Upper lobe of left lung (tissue), 6 donors: ENCODE results near the gene PRKN. TPM values are rescaled to one million over a fixed set of nuclear protein-coding genes. Genes with fewer than 3 reads are reported as not detected.

Experiments
- ATAC-seq, 2 donors: fragments of 200-7000 bp; cut with Tn5 transposase; one replicate each; pipeline ENCODE4 v1.9.1; 2022; ENCODE audit warnings: mild to moderate bottlenecking in 2 of 2, moderate library complexity in 2 of 2; ENCODE audit not compliant: low FRiP score in 2 of 2
- DNase-seq, 2 donors: peaks; one replicate each; pipeline ENCODE4 v3.0.0-alpha.2; 2019 to 2020
- H3K27ac ChIP-seq, 4 donors: fragments of 200-600 bp; sonication (generic); one replicate each; pipeline ENCODE4 v1.5.1; 2016 to 2019
- H3K27me3 ChIP-seq, 4 donors: fragments of 200-600 bp; sonication (generic); one replicate each; pipeline ENCODE4 v1.5.1; 2017 to 2019
- H3K36me3 ChIP-seq, 4 donors: fragments of 200-600 bp; sonication (generic); one replicate each; pipeline ENCODE4 v1.5.1; 2016 to 2019
- H3K4me1 ChIP-seq, 4 donors: fragments of 200-600 bp; sonication (generic); one replicate each; pipeline ENCODE4 v1.5.1; 2018 to 2019
- H3K4me3 ChIP-seq, 4 donors: fragments of 200-600 bp; sonication (generic); one replicate each; pipeline ENCODE4 v1.5.1; 2017 to 2019; ENCODE audit warnings: mild to moderate bottlenecking in 2 of 4, moderate library complexity in 1 of 4
- H3K9me3 ChIP-seq, 4 donors: fragments of 200-600 bp; sonication (generic); one replicate each; pipeline ENCODE4 v1.5.1; 2018 to 2019
- EP300 ChIP-seq, 4 donors: sonication (generic); formaldehyde crosslinking; IDR thresholded peaks; one replicate each; pipeline ENCODE4 v1.5.1; 2017; ENCODE audit warnings: antibody characterized with exemption in 4 of 4, control low read depth in 2 of 4
- POLR2A ChIP-seq, 4 donors: fragments of 450-650 bp; IDR thresholded peaks; one replicate each; pipeline ENCODE4 v1.5.1; 2016 to 2017; ENCODE audit warnings: antibody characterized with exemption in 4 of 4, mild to moderate bottlenecking in 2 of 4
- POLR2AphosphoS5 ChIP-seq, 2 donors: sonication (generic); formaldehyde crosslinking; IDR thresholded peaks; one replicate each; pipeline ENCODE4 v1.5.1; 2017; ENCODE audit warnings: antibody characterized with exemption in 2 of 2
- WGBS, 2 donors: methylation state at CpG; one replicate each; pipeline ENCODE4 v1.1.5; 2017 to 2018; 5-methylcytosine and 5-hydroxymethylcytosine counted together
- total RNA-seq, 6 donors: library from RNA; depleted of rRNA in 4 of 6; stranded (reverse); fragments of >200 nt in 4 of 6; gene quantifications; one replicate each; pipeline versions ENCODE4 v1.1.0 to v1.2.1, GENCODE V29; 2016 to 2021
- TF ChIP-seq, protein P1 (sequence below), 6 experiments: fragments of 450-650 bp in 4 of 6; fragments of 200-600 bp in 2 of 6; sonication (generic) in 2 of 6; IDR thresholded peaks; one replicate each; pipeline ENCODE4 v1.5.1; 2016 to 2019; ENCODE audit warnings: antibody characterized with exemption in 6 of 6
- donor health status: DM: no; HTN: no; CAD: no; lungs with moderate emphysema.
- donor health status: DM: no; HTN: yes; CAD: no; lungs with severe emphysema.

PRKN gene
- total RNA-seq, 6 donors from 2014 or later = 2.7 to 29.3 (median 5.5) TPM

DNA sequence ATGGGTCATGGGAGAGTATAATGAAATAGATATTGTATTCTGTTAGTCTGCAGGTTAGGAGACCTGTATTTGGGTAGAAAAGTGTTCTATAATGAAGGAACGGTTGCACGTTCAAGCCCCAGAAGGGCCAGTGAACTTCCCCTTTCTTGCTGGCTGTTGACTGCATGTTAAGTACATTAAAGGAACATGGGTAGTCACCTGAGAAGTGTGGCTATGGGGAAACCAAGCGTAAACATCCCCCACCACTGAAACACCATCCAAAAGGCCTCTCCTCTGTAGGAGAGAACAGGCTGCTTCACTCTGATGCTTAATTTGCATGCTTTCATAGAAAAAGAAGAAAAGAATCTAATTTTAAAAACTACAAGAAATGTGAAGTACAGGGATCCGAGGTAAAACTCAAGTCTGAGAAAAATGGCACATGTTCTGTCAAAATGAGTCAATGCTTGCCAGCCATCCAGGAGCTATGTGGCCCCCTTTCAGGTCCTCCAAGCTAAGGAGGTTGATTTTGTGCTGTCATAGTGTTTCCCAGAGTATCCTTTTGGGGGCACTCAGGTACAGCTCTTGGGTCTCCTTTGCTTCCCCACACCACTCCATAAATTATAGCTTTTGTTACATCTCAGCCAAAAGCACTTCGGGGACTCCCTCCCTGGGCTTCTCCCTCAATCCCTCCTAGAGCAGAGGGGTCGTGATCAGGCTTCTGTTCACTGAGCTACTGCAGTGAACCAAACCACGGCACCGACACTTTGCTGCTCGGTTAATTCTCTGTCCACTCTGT, 1170.0 kb downstream of the PRKN start:
- TF ChIP-seq POLR2A (IDR thresholded peaks at IDR 0.05) (no peak), EP300 (IDR thresholded peaks at IDR 0.05) (no peak), POLR2AphosphoS5 (IDR thresholded peaks at IDR 0.05) (no peak)
- TF ChIP-seq, protein P1, sequence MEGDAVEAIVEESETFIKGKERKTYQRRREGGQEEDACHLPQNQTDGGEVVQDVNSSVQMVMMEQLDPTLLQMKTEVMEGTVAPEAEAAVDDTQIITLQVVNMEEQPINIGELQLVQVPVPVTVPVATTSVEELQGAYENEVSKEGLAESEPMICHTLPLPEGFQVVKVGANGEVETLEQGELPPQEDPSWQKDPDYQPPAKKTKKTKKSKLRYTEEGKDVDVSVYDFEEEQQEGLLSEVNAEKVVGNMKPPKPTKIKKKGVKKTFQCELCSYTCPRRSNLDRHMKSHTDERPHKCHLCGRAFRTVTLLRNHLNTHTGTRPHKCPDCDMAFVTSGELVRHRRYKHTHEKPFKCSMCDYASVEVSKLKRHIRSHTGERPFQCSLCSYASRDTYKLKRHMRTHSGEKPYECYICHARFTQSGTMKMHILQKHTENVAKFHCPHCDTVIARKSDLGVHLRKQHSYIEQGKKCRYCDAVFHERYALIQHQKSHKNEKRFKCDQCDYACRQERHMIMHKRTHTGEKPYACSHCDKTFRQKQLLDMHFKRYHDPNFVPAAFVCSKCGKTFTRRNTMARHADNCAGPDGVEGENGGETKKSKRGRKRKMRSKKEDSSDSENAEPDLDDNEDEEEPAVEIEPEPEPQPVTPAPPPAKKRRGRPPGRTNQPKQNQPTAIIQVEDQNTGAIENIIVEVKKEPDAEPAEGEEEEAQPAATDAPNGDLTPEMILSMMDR (IDR thresholded peaks at IDR 0.05) = no peak
- Histone ChIP-seq H3K4me3 (no peak overlapping the region), H3K27me3 (no peaks in the 10 kb centered on the region), H3K27ac (no peak overlapping the region), H3K36me3 (no peaks in the 10 kb centered on the region), H3K4me1 (no peaks in the 10 kb centered on the region), H3K9me3 (peaks cover 0 to 13% (median 5%) of the 10 kb centered on the region in 4 donors)
- 67 to 79% methylated on average over 9 of the region's 9 CpGs for WGBS, 2 donors
- ATAC-seq (no peak), DNase-seq (no peak)

DNA sequence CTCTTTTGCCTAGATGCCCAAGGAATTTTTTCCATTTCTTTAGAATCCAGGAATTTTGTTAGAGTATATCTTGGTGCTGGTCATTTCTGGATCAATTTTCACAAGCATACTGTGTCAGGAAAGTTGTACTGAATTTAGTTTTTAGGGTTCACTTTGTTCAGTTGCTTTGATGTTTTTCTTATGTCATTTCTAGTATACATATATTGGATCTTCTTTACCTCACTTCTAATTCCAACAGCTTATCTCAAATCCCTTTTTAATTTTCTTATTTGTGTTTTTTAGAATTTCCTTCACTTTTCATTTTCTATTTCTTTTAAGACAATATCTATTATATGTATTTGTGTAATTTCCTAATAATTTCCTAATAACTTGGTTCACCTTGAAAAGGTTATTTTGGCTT, 1172.7 kb downstream of the PRKN start:
- DNase-seq (no peak), ATAC-seq (no peak)
- H3K9me3 ChIP-seq = peaks cover 0 to 13% (median 5%) of the 10 kb centered on the region in 4 donors
- H3K4me1 ChIP-seq = no peaks in the 10 kb centered on the region
- no peak overlapping the region for H3K27ac ChIP-seq
- TF ChIP-seq POLR2A (IDR thresholded peaks at IDR 0.05) = no peak
- no peak for TF ChIP-seq POLR2AphosphoS5 (IDR thresholded peaks at IDR 0.05)
- no peak for TF ChIP-seq EP300 (IDR thresholded peaks at IDR 0.05)
- TF ChIP-seq, protein P1 (IDR thresholded peaks at IDR 0.05) = no peak
- H3K36me3 ChIP-seq = no peaks in the 10 kb centered on the region
- no peaks in the 10 kb centered on the region for H3K27me3 ChIP-seq
- no peak overlapping the region for H3K4me3 ChIP-seq

DNA sequence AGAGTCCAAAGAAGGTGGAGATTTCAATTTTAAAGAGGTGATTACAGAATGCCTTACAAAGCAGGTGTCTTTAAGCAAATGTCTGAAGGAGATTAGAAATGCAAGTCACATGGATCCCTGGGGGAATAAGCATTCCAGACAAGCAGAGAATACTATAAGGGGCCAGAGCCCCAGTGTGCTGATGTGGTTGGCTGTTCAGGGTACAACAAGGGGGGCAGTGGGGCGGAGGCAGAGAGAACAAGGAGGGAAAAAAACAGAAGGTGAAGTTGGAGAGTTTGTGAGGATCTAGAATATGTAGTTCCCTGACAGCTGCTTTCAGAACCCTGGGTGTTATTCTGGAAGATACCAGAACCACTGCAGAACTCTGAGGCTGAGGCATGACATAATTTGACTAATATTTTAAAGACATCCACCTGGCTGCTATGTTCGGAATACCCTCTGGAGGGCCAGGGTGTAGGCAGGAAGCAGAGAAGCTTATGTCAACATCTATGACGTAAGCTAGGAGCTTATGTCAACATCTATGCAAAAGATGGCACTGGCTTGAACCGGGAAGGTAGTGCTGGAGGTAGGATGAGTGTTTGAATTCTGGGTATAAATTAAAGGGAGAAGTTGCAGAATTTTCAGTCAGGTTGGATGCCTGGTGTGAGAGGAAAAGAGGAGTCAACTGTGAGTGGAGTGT, 1177.5 kb downstream of the PRKN start:
- peaks cover 0 to 6% (median under 1%) of the 10 kb centered on the region in 4 donors for H3K9me3 ChIP-seq
- WGBS, 2 donors = 52 to 60% methylated on average over 4 of the region's 4 CpGs
- H3K27ac ChIP-seq = no peak overlapping the region
- H3K4me1 ChIP-seq = no peaks in the 10 kb centered on the region
- TF ChIP-seq, protein P1 (IDR thresholded peaks at IDR 0.05) = no peak
- TF ChIP-seq POLR2A (IDR thresholded peaks at IDR 0.05) = no peak
- no peak for TF ChIP-seq POLR2AphosphoS5 (IDR thresholded peaks at IDR 0.05)
- TF ChIP-seq EP300 (IDR thresholded peaks at IDR 0.05) = no peak
- no peak for ATAC-seq
- no peaks in the 10 kb centered on the region for H3K27me3 ChIP-seq
- H3K36me3 ChIP-seq = no peaks in the 10 kb centered on the region
- DNase-seq = no peak
- H3K4me3 ChIP-seq = no peak overlapping the region

DNA sequence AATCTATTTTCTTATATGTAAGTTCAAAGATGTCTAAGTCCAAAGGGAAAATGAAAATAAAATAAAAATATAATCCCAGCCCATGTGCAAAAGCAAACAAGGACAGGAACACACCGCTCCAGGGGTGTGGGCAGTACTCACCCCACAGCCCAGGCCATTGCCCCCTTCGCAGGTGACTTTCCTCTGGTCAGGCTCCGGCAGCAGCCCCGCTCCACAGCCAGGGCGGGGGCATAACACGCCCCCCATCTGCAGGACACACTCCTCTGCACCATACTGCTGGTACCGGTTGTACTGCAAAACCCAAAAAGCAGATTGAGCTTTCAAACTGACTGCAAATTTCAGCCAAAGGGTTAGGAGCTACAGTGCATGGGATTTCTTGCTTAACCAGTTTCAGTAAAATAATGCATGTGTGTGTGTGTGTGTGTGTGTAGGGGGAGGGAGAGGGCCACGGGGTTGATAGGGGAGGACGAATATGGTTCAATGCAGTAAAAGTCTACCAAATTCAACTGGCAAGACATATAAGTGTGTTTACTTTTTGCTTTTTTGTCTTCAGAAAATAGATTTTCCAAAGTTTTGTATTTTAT, 1178.8 kb downstream of the PRKN start:
- WGBS, 2 donors = 67 to 78% methylated on average over 9 of the region's 9 CpGs
- no peaks in the 10 kb centered on the region for H3K4me1 ChIP-seq
- H3K27me3 ChIP-seq = no peaks in the 10 kb centered on the region
- no peak overlapping the region for H3K27ac ChIP-seq
- no peak overlapping the region for H3K4me3 ChIP-seq
- ATAC-seq (no peak), DNase-seq (peak in 1 of 2 donors; percentile 44)
- TF ChIP-seq EP300 (IDR thresholded peaks at IDR 0.05) = no peak
- TF ChIP-seq POLR2A (IDR thresholded peaks at IDR 0.05) = no peak
- TF ChIP-seq, protein P1 (IDR thresholded peaks at IDR 0.05) = no peak
- no peak for TF ChIP-seq POLR2AphosphoS5 (IDR thresholded peaks at IDR 0.05)
- no peaks in the 10 kb centered on the region for H3K9me3 ChIP-seq
- no peaks in the 10 kb centered on the region for H3K36me3 ChIP-seq
